Raji (cell line): ENCODE results near the gene PABPC1L.

Experiments used
- POLR2A ChIP-seq: IDR thresholded peaks from 2 replicates; pipeline ENCODE4 v1.6.1; 2011; ENCODE audit warnings: low read depth, low read length, control low read depth; ENCODE audit not compliant: insufficient read depth

PABPC1L gene

GRCh38 chr20:44930517-44931168 is 20.8 kb downstream of the PABPC1L start:
- no peak for TF ChIP-seq POLR2A

DNA sequence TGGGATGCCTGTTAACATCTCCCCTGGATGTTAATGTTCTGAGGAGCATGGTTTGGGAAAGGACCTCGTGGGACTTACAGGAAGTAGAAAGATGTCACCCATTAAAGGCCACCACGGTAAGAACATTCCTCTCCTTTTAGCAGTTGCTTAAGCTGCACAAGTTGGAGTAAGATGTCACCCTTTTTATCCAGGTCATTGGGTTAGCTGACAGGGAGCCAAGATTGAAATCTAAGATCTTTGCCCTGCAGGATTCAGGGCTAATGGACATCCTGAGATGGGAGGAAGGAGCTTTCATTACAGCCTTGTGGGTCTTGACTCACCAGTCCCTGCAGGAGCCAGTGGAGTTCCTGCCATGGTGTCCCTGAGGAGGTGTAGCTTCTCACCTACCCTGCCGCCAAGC is 22.1 kb downstream of the PABPC1L start:
- TF ChIP-seq POLR2A: no peak

GRCh38 chr20:44932916-44933315 is 23.1 kb downstream of the PABPC1L start:
- TF ChIP-seq POLR2A: no peak

DNA sequence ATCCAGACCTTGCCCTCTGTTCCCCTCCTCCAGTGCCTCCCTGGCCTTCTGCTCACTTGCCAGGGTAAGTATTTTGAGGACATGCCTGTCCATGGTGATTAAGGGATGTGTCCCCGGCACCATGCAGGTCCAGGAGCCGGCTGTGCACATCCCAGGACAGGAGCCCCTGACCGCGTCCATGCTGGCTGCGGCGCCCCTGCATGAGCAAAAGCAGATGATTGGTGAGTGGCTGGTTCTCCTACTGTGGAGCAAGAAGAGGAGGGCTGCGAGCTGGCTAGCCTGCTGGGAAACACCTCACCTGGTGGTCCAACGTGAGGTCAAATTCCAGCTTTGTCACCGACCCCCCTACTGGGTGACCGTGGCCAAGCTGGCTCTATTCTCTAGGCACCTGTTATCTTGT is 26.6 kb downstream of the PABPC1L start:
- no peak for TF ChIP-seq POLR2A

GRCh38 chr20:44938637-44939036 is 28.8 kb downstream of the PABPC1L start:
- no peak for TF ChIP-seq POLR2A

DNA sequence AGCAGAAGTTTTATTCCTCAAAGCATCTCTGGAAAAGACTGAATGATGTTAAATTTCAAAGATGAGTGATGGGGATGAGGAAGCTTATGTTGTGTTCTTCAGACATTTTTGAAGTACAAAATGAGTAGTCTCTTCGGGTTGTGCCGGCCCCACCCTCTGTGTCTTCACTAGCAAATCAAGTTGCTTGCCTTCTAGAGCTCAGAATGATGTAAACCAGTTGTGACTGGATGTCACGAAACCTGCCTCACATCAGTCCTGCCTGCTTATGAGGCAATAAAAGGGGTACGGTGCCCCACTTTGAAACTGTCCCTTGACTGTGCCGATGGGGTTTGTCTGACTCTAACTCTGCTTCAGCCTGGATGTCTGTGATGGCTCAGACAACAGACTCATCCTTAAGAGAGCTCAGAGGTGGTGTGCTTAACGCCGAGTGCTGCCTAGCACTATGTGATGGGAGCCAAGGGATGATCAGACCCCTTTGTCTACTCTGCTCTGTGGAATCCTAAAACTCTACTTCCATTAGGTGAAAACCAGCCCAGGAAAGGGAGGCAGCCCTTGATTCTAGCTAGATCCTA is 31.3 kb downstream of the PABPC1L start:
- TF ChIP-seq POLR2A: no peak

GRCh38 chr20:44942264-44942973 is 32.6 kb downstream of the PABPC1L start:
- TF ChIP-seq POLR2A: no peak

DNA sequence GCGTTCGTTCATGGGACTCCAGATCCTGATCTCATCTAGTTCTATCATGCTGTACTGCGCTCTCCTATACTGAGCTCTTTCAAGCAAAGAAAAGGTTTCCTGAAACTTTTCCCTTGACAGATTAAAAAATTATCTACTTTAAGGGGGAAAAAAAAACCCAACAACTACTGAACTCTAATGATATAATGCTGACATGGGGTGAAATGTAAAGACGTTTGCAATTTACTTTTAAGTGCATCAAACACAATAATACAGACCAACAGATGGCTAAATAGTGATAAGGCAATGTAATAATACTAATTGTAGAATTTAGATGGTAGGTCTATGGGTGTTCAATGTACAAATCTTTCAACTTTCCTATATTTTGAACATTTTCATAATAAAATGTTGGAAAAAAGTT is 34.0 kb downstream of the PABPC1L start:
- TF ChIP-seq POLR2A: no peak

- TF ChIP-seq POLR2A: no peak
Measured at GRCh38 chr20:44945261-44945660, 35.4 kb downstream of the PABPC1L start.

DNA sequence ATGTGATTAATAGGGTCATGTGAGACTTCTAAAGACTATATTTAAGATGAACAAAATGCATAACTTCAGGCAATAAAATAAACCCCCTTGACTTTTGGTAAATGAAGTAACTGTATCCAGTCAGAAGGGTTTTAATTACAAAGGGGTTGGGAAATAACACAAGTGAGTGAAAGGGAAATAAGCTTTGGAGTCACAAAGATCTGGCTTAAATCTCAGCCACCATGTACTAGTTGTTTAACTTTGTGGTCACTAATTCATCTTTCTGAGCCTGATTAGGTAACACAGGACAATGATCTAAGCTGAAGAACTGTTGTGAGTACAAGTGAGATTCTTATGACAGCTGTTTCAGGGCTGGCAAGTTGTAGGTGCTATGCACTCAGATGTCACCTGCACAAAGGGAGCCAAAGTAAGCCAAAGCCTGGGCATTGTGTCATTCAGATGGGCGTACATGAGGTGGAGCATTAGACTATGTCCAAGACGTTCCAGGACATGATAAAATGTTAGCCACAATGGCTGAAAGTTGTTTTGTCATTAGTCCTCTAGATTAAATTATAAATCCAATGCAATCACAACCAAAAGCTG is 36.5 kb downstream of the PABPC1L start:
- TF ChIP-seq POLR2A: no peak

GRCh38 chr20:44948107-44948506 is 38.2 kb downstream of the PABPC1L start:
- TF ChIP-seq POLR2A: no peak

- TF ChIP-seq POLR2A: no peak
Measured at GRCh38 chr20:44948513-44948912, 38.7 kb downstream of the PABPC1L start.

GRCh38 chr20:44950368-44950767 is 40.5 kb downstream of the PABPC1L start:
- no peak for TF ChIP-seq POLR2A

DNA sequence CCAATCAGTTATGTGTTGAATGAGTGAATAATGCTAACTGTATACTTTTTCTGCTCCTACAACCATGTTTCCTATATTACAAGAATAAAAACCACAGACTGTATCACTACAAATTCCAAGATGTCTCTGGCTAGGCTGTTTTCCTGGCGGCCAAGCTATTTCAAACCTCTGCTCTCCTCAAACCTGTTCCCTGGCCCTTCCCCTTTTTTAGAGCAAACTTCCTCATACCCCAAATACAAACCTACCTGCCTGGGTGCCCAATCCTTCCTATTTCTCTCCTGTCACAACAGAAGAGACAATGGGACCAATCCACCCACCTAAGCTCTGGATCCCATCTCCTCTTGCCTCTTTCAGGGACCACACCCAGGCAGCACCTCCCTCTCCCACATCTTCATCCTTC is 42.9 kb downstream of the PABPC1L start:
- no peak for TF ChIP-seq POLR2A

DNA sequence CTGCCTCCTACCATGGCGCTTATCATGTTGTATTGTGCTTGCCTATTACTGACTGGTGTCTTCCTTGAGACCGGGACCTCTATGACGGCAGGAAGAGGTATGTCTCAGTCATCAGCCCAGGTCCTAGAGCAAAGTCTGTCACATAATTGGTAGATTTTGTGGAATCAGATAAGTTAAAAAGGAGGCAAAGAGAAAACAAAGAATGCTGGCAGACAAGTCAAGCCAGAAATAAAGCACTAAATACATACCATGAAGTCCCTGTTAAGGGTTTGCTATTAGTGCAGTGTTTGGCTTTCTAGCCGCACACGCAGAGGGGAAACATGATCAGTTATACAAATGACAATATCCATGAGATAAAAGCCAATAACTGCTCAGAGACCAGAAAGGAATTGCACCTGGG is 44.4 kb downstream of the PABPC1L start:
- TF ChIP-seq POLR2A: no peak

- no peak for TF ChIP-seq POLR2A
Measured at GRCh38 chr20:44955270-44955669, 45.4 kb downstream of the PABPC1L start.
